ENCODE results near the gene CUL3.
"Not testable (repeated sequence)": the region's sequence is repeated elsewhere in the genome, so short reads cannot be mapped to it uniquely, and the experiment has no call there.

Gene CUL3

DNA sequence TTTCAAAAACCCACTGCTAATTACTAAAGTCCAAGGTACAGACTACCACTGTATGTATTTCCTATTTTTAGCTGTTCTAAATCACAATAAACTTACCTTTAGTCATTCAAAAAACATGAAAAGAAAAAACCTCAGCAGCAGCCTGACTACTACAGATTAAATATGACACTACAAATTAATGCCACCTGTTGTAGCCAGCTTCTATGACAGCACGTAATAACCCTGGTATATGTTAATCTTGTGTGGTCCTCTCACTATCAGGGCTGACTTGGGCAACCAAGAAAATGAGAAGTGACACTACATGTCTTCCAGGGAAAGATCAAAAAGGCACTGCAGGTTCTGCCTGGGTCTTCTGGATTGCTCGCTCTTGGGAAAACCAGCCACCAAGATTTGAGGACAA lies 92.6 kb downstream of the CUL3 start:
- no peak overlapping the region for H3K4me3 ChIP-seq (ENCODE audit: low read depth, low read length)
- in situ Hi-C loops (cut with HindIII; ENCODE audit: low sequenced_read_pairs): loop anchor here (5.0 kb wide), 1 partner anchor 85 kb away; no protein-coding TSS in a partner anchor
- TF ChIP-seq, protein P1, sequence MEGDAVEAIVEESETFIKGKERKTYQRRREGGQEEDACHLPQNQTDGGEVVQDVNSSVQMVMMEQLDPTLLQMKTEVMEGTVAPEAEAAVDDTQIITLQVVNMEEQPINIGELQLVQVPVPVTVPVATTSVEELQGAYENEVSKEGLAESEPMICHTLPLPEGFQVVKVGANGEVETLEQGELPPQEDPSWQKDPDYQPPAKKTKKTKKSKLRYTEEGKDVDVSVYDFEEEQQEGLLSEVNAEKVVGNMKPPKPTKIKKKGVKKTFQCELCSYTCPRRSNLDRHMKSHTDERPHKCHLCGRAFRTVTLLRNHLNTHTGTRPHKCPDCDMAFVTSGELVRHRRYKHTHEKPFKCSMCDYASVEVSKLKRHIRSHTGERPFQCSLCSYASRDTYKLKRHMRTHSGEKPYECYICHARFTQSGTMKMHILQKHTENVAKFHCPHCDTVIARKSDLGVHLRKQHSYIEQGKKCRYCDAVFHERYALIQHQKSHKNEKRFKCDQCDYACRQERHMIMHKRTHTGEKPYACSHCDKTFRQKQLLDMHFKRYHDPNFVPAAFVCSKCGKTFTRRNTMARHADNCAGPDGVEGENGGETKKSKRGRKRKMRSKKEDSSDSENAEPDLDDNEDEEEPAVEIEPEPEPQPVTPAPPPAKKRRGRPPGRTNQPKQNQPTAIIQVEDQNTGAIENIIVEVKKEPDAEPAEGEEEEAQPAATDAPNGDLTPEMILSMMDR (IDR thresholded peaks at IDR 0.05; ENCODE audit: low read depth, low read length, missing control alignments): no peak
- DNase-seq (ENCODE audit: low read depth): no peak

DNA sequence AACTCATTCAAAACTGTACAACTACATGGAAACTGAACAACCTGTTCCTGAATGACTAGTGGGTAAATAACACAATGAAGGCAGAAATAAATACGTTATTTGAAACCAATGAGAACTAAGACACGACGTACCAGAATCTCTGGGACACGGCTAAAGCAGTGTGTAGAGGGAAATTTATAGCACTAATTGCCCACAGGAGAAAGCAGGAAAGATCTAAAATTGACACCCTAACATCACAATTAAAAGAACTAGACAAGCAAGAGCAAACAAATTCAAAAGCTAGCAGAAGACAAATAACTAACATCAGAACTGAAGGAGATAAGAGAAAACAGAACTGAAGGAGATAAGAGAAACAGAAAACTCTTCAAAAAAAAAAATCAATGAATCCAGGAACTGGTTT lies 97.2 kb downstream of the CUL3 start:
- DNase-seq (ENCODE audit: low read depth); H3K4me3 ChIP-seq (ENCODE audit: low read depth, low read length); in situ Hi-C loops (cut with HindIII; ENCODE audit: low sequenced_read_pairs): not testable (repeated sequence)

DNA sequence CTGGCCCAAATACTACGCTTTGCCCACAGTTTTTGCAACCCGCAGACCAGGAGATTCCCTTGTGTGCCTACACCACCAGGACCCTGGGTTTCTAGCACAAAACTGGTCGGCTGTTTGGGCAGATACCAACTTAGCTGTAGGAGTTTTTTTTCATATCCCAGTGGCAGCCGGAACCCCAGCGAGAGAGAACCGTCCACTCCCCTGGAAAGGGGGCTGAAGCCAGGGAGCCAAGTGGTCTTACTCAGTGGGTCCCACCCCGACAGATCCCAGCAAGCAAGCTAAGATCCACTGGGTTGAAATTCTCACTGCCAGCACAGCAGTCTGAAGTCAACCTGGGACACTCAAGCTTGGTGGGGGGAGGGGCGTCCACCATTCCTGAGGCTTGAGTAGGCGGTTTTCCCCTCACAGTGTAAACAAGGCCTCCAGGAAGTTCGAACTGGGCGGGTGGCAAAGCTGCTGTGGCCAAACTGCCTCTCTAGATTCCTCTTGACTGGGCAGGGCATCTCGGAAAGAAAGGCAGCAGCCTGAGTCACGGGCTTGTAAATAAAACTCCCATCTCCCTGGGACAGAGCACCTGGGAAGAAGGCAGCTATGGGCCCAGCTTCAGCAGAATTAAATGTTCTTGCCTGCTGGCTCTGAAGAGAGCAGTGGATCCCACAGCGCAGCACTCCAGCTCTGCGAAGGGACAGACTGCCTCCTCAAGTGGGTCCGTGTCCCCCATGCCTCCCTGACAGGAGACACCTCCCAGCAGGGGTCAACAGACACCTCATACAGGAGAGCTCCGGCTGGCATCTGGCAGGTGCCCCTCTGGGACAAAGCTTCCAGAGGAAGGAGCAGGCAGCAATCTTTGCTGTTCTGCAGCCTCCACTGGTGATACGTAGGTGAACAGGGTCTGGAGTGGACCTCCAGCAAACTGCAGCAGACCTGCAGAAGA lies 99.8 kb downstream of the CUL3 start:
- peak; percentile 81 for DNase-seq (ENCODE audit: low read depth)
- in situ Hi-C loops (cut with HindIII; ENCODE audit: low sequenced_read_pairs); H3K4me3 ChIP-seq (ENCODE audit: low read depth, low read length): not testable (repeated sequence)

DNA sequence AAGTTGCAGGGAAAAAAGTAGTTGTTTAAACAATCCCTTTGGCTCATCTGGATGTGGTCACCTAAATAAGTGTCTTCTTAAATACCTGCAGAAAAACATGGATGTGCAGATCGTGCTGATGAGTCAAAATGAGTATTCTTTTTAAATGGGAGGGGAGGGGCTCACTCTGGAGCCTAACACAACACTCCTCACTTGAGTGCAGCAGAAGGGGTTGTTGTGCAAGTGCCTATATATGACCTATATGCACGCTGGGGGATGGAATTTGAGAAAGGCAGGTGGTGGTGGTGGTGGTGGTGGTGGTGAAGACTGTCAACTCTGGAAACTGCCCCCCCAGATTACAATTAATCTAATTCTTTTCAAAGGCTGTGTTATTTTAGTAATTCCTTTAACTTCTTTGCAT lies 105.3 kb downstream of the CUL3 start:
- DNase-seq (ENCODE audit: low read depth): no peak
- in situ Hi-C loops (cut with HindIII; ENCODE audit: low sequenced_read_pairs): no loop called here
- H3K4me3 ChIP-seq (ENCODE audit: low read depth, low read length): no peak overlapping the region
- TF ChIP-seq, protein P1 (IDR thresholded peaks at IDR 0.05; ENCODE audit: low read depth, low read length, missing control alignments): no peak

DNA sequence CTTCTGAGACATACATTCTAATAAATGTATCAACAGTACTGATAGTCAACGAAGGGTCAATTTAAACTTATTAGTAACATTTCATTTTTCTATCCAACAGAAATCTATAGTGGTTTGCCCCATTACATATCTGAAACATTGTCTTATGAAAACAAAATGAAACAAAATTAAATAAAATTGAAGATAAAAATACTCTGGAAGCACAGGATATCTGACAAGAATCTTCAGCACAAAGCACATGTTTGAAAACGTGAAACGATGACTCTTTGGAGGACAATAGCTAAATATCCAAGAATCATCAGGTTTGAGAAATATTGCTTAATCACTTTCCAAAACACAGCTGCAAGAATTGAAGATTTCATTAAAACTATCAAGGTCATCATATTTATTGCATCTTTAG lies 112.3 kb downstream of the CUL3 start:
- TF ChIP-seq, protein P1 (IDR thresholded peaks at IDR 0.05; ENCODE audit: low read depth, low read length, missing control alignments): no peak
- DNase-seq (ENCODE audit: low read depth): no peak
- in situ Hi-C loops (cut with HindIII; ENCODE audit: low sequenced_read_pairs): no loop called here
- H3K4me3 ChIP-seq (ENCODE audit: low read depth, low read length): no peak overlapping the region

DNA sequence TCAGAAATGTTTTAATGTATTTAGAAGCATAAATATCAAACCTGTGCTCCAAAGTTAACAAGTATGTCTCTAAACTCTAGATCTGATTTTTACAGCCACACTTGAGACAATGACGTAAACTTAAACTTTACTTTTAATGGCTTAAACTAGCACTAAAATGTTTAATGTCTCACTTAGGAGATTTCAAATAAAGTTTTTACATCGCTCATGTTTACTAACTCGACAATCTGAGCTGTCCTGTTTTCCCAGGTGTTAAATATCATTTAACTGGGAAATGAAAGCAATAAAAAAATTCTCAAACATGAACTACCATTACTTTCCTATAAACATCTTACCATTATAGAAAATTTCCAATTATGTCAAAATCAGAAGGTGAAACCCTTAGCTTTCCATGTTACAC lies 113.0 kb downstream of the CUL3 start:
- TF ChIP-seq, protein P1 (IDR thresholded peaks at IDR 0.05; ENCODE audit: low read depth, low read length, missing control alignments): no peak
- no peak overlapping the region for H3K4me3 ChIP-seq (ENCODE audit: low read depth, low read length)
- no peak for DNase-seq (ENCODE audit: low read depth)
- in situ Hi-C loops (cut with HindIII; ENCODE audit: low sequenced_read_pairs): no loop called here

DNA sequence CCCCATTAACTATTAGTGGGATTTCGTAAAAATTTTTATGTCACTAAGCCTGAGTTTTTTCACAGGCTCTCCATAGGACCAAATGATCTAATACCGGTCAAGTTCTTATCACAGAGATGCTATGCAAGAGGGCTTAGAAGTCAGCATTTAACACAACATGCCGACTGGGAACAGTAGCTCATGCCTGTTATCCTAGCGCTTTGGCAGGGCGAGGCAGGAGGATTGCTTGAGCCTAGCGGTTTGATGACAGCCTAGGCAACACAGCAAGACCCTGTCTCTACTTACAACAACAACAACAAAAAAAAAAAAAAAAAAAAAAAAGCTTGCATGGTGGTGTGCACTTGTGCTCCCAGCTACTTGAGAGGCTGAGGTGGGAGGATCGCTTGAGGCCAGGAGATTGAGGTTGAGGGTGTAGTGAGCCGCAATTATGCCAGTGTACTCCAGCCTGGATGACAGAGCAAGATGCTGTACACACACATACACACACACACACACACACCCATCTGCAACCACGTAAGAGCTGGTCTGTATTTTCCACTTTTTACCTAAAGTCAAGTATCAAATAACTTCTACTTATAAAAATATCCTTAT lies 115.7 kb downstream of the CUL3 start:
- no peak for DNase-seq (ENCODE audit: low read depth)
- in situ Hi-C loops (cut with HindIII; ENCODE audit: low sequenced_read_pairs): no loop called here
- TF ChIP-seq, protein P1 (IDR thresholded peaks at IDR 0.05; ENCODE audit: low read depth, low read length, missing control alignments): no peak
- no peak overlapping the region for H3K4me3 ChIP-seq (ENCODE audit: low read depth, low read length)

All from astrocyte of the cerebellum (primary cell).